T-helper 1 cell treated with Interleukin-12 subunit alpha and Interleukin-12 subunit beta and Interleukin-4 antibody, amounts not matched to agents 30 ng/mL and 1 ng/mL, for 36 hours (primary cell): ENCODE measurements around the gene CIZ1. TPM values are rescaled to one million over a fixed set of nuclear protein-coding genes. Genes with fewer than 3 reads are reported as not detected.
"Not testable (repeated sequence)": the region's sequence is repeated elsewhere in the genome, so short reads cannot be mapped to it uniquely, and the experiment has no call there.

Source experiments
- intact Hi-C: fragments of 100-400 bp; cut with micrococcal nuclease; formaldehyde crosslinking; loops from one replicate; pipeline ENCODE4 v1.15.1; 2024
- total RNA-seq: library from RNA; stranded (reverse); gene quantifications from 2 replicates; pipeline ENCODE4 v1.2.3, GENCODE V29; 2022

The CIZ1 gene
- total RNA-seq, 1 donor from 2014 or later: 142 TPM

DNA sequence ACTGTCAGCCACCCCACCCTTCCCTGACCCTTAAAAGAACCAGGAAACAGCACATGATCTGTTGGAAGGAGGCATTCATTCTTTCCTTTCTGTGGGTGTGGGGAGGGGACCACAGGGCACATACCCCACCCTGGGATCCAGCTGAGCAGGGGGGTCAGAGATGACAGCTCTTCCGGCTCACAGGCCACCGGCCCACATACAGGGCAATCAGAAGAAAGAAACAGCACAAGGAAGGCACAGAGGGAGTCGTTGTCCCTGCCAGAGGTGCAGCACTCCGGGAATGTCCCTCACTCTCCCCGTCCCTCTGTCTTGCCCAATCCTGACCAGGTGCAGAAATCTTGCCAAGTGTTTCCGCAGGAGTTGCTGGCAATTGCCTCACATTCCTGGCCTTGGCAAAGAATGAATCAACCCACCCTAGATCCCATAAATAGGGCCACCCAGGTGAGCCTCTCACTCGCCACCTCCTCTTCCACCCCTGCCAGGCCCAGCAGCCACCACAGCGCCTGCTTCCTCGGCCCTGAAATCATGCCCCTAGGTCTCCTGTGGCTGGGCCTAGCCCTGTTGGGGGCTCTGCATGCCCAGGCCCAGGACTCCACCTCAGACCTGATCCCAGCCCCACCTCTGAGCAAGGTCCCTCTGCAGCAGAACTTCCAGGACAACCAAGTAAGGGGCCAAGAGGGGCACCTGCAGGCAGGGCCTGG, 42.2 kb downstream of the CIZ1 start, which contains the start of gene LCN2:
Gene LCN2 (plus strand): TSS at position 453 of the 701 bp plus-strand sequence. CDS start 73 bp downstream, at position 526.
- intact Hi-C loops: no loop called here

DNA sequence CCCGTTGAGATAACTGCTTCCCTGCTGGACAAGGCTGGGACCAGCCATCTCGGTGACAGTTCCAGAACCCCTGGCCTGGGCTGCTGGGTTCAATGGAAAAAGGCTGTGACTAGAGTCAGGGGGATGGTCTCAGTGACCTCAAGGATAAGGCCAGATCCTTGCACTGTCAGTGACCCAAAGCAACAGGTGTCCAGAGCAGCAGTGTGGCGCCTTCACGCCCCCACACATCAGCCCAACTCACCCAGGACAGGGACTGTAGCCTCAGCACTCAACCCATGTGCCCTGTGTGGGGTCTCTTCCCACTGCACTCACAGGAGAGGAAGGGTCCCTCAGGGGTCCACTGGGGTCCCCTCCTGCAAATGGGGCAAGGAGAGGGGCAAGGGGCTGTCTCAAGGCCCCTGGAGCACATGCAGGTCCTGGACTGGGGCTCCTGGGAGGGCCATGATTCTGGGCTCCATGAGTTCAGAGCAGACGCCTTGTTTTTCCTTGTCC, 42.8 kb downstream of the CIZ1 start:
- intact Hi-C loops: no loop called here

- intact Hi-C loops: no loop called here
These were observed 44.7 kb downstream of the CIZ1 start for GRCh38 chr9:128146591-128147120.

- intact Hi-C loops: no loop called here
These were observed 45.4 kb downstream of the CIZ1 start for GRCh38 chr9:128145951-128146351.

- intact Hi-C loops: no loop called here
These were observed 45.8 kb downstream of the CIZ1 start for GRCh38 chr9:128145536-128145935.

DNA sequence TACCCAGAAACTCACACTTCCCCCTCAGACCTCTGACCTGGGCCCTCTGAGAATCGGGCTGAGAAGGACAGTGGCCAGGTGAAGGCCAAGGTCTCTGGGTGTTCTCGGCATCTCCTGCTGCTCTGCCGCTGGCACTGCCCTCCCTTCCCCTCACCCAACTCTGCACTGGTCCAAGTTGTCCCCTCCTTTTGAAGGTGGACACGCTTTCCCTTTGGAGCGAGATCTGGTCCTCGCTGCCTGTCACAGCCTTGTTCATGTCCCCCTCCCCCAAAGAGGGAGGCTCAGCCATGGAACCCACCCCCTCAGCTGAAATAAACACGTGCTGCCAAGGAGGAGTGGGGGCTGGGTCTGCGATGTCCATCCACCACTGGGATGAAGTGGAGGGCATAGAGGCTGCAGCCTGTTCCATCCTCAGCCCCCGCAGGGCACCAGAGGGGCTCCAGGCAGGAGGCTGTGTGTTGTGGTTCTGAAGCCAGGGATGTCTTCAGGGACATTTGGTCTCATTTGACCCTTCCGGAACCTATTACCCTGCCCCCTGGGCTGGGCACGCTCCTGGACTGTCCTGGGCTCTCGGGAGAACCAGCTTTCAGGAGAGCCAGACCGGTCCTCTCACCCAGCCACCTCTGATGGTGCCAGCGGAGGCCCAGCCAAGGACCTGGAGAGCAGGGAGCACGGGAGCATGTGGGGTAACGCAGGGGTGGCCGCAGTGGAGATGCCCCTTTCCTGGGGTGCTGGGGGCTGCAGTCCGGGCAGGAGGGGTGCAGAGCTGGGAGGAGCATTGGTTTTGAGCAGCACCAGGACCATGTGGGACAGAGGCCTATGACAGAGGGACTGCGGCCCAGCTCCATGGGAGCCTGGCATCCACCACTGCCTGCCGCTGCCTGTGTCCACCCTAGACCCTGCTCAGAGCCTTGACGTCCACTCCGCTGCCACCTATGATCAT, 46.9 kb downstream of the CIZ1 start:
- intact Hi-C loops: no loop called here

DNA sequence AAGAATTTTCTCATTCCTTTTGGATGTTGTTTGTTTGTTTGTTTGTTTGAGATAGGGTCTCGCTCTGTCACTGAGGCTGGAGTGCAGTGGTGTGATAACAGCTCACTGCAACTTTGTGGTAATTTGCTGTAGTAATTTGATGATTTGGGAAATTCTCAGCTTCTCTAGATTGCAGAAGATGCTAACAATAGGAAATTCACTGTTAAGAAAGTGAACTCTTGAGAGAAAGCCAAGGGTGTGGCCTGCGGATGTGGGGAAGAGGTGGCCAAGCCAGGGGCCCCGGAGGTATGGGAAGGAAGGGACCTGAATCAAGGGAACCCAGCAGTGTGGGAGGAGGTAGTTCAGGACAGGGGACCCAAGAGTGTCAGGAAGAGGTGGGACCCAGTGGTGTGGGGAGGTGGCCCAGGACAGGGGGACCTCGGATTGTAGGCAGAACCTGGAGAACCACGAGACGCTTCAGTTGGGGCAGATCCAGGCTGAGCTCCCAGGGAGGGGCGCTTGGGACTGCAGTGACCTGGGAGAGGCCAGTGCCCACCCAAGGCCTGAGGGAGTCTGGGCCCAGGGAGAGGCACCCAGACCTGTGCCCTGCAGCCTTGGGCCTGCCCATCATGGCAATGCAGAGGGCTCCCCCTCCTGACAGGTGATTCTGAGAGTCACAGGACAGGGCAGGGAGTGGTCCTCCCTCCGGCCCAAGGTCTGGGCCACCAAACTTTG, 47.7 kb downstream of the CIZ1 start:
- intact Hi-C loops: no loop called here

- intact Hi-C loops: loop anchor here (1.0 kb wide), 1 partner anchor 14 kb away; no protein-coding TSS in a partner anchor
These were observed 48.8 kb downstream of the CIZ1 start for GRCh38 chr9:128142596-128142995.

DNA sequence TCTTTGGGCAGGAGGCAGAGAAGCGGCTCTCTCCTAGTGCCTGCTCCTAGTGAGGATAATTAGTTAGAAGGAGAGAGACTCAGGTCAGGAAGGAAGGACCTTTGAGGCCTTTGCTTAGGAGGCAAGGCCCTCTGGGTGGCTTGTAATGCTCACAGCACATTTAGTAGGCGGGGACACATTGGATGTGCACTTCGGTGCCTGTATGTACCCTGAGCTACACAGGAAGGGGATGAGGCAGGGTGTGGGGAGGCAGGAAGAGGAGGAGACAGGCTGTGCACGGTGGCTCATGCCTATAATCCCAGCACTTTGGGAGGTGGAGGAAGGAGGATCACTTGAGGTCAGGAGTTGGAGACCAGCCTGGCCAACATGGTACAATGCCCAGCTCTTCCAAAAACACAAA, 49.3 kb downstream of the CIZ1 start:
- intact Hi-C loops: loop anchor here (1.0 kb wide), 1 partner anchor 14 kb away; no protein-coding TSS in a partner anchor

- intact Hi-C loops: loop anchor here (1.0 kb wide), 1 partner anchor 13 kb away; no protein-coding TSS in a partner anchor
These were observed 49.8 kb downstream of the CIZ1 start for GRCh38 chr9:128141604-128142003.

DNA sequence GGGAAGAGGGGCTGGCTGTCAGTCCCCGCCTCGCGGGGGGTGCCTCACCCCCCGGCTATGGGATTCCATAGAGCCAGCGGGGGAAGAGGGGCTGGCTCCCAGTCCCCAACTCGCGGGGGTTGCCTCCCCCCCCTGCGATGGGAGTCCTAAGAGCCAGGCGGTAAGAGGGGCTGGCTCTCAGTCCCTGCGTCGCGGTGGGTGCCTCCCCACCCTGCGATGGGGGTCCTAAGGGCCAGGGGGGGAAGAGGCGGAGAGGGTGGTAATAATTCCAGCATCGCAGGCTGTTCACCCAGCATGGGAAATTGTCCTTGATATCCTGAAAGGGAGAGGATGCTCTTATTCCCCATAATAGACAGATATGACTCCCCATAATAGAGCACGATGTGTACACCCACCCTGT, 51.8 kb downstream of the CIZ1 start:
- intact Hi-C loops: no loop called here

DNA sequence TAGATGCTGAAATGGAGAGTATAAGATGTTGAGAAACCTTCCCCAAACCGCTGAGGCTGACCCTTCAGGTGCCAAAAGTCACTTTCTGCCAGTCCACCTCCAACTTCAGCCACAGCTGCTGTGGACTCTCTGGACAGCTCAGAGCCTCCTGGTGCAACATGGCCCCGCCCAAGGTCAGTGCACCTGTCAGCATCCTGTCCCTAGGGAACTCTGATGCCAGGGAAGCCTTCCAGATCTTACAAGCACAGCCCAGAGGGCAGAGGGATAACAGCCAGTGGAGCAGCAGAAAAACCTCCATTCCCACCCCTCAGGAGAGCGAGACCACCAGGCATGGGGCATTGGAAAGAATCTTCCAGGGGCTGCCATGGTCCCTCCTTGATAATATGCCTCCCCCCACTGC, 53.4 kb downstream of the CIZ1 start:
- intact Hi-C loops: no loop called here

GRCh38 chr9:128136816-128137793, 54.3 kb downstream of the CIZ1 start:
- intact Hi-C loops: no loop called here

DNA sequence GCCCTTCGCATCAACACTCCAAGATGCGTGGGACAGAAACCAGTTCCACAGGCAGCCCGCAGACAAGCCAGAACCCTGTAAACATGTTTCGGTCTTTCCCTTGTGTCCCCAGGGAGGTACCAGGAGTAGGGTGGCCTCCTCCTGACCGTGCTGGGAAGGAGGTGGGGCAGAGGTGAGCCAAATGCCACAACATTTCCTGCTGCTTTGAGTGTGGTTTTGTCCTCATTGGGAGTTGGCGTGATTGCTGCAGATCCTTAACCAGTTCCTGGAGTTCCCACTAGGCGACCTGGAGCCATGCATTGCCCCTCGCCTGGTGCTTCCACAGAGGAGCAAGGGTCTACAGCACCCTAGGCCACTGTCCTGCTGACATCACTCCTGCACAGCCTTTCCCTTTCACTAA, 55.8 kb downstream of the CIZ1 start:
- intact Hi-C loops: not testable (repeated sequence)

- intact Hi-C loops: not testable (repeated sequence)
These were observed 59.2 kb downstream of the CIZ1 start for GRCh38 chr9:128132139-128132538.

GRCh38 chr9:128131346-128131745, 60.0 kb downstream of the CIZ1 start:
- intact Hi-C loops: not testable (repeated sequence)

DNA sequence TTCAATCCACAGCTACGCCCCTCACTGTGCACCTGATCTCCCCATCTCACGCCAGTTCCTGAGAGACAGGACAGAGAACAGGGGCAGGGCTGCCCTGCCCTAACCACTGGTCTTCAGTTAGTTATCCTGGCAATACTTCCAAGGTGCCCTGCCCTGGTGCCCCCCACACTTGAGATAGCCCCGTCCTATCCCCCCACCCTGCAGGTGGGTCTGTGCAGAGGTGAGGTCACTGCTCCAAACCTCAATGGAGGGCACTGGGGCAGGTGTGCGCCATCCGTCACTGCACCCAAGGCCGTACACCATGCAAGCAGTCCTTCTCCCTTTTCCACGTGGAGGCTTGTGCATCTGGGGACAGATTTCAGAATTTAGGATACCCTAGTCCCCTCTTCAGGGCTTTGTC, 60.7 kb downstream of the CIZ1 start:
- intact Hi-C loops: not testable (repeated sequence)

DNA sequence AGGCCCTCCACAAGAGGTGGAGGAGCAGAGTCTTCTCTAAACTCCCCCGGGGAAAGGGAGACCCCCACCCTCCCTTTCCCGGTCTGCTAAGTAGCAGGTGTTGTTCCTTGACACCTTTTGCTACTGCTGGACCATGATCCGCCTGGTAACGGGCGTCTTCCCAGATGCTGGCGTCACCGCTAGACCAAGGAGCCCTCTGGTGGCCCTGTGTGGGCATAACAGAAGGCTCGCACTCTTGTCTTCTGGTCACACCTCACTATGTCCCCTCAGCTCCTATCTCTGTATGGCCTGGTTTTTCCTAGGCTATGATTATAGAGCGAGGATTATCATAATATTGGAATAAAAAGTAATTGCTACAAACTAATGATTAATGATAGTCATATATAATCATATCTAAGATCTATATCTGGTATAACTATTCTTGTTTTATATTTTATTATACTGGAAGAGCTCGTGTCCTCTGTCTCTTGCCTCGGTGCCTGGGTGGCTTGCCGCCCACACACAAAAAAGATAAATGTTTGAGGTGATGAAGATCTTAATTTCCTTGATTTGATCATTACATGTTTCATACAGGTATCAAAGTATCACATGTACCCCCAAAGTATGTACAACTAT, 61.3 kb downstream of the CIZ1 start:
- intact Hi-C loops: loop anchor here (5.0 kb wide), 6 partner anchors 72 to 733 kb away; partner anchors contain the start of genes CDK9, DNM1, LRSAM1 and RPL12
